ENCODE data around the gene STAT5A. TPM values are rescaled to one million over a fixed set of nuclear protein-coding genes. Genes with fewer than 3 reads are reported as not detected.

Gene STAT5A
- total RNA-seq, 4 donors from 2014 or later = 7.3 to 34.3 (median 14.0) TPM

GRCh38 chr17:42311240-42312034 is 23.1 kb downstream of the STAT5A start:
- Histone ChIP-seq H3K9me3 (no peaks in the 10 kb centered on the region), H3K27ac (peak overlapping the region; percentile 53 to 85 (median 83)), H3K4me1 (peaks cover 8 to 57% (median 13%) of the 10 kb centered on the region in 3 donors), H3K27me3 (no peaks in the 10 kb centered on the region), H3K36me3 (peaks cover 14 to 96% (median 21%) of the 10 kb centered on the region in 3 donors), H3K4me3 (peak overlapping the region in 1 of 4 donors; percentile 39)
- WGBS, 2 donors = 42 to 73% methylated on average over 13 to 18 of the region's 19 CpGs
- DNase-seq = no peak
- intact Hi-C loops (cut with DNase I) = no loop called here
- TF ChIP-seq, protein P1, sequence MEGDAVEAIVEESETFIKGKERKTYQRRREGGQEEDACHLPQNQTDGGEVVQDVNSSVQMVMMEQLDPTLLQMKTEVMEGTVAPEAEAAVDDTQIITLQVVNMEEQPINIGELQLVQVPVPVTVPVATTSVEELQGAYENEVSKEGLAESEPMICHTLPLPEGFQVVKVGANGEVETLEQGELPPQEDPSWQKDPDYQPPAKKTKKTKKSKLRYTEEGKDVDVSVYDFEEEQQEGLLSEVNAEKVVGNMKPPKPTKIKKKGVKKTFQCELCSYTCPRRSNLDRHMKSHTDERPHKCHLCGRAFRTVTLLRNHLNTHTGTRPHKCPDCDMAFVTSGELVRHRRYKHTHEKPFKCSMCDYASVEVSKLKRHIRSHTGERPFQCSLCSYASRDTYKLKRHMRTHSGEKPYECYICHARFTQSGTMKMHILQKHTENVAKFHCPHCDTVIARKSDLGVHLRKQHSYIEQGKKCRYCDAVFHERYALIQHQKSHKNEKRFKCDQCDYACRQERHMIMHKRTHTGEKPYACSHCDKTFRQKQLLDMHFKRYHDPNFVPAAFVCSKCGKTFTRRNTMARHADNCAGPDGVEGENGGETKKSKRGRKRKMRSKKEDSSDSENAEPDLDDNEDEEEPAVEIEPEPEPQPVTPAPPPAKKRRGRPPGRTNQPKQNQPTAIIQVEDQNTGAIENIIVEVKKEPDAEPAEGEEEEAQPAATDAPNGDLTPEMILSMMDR (IDR thresholded peaks at IDR 0.05) = no peak
- no peak for TF ChIP-seq POLR2A (IDR thresholded peaks at IDR 0.05)

GRCh38 chr17:42312035-42312284 is 23.7 kb downstream of the STAT5A start:
- 31 to 33% methylated on average over 1 to 2 of the region's 5 CpGs for WGBS, 2 donors
- no peak for DNase-seq
- H3K9me3 ChIP-seq = no peaks in the 10 kb centered on the region
- intact Hi-C loops (cut with DNase I) = no loop called here
- peak overlapping the region; percentile 53 to 85 (median 83) for H3K27ac ChIP-seq
- H3K27me3 ChIP-seq = no peaks in the 10 kb centered on the region
- H3K4me3 ChIP-seq = peak overlapping the region in 1 of 4 donors; percentile 39
- TF ChIP-seq POLR2A (IDR thresholded peaks at IDR 0.05) = no peak
- TF ChIP-seq, protein P1 (IDR thresholded peaks at IDR 0.05) = no peak
- peaks cover 8 to 57% (median 13%) of the 10 kb centered on the region in 3 donors for H3K4me1 ChIP-seq
- H3K36me3 ChIP-seq = peaks cover 19 to 96% (median 26%) of the 10 kb centered on the region in 3 donors

DNA sequence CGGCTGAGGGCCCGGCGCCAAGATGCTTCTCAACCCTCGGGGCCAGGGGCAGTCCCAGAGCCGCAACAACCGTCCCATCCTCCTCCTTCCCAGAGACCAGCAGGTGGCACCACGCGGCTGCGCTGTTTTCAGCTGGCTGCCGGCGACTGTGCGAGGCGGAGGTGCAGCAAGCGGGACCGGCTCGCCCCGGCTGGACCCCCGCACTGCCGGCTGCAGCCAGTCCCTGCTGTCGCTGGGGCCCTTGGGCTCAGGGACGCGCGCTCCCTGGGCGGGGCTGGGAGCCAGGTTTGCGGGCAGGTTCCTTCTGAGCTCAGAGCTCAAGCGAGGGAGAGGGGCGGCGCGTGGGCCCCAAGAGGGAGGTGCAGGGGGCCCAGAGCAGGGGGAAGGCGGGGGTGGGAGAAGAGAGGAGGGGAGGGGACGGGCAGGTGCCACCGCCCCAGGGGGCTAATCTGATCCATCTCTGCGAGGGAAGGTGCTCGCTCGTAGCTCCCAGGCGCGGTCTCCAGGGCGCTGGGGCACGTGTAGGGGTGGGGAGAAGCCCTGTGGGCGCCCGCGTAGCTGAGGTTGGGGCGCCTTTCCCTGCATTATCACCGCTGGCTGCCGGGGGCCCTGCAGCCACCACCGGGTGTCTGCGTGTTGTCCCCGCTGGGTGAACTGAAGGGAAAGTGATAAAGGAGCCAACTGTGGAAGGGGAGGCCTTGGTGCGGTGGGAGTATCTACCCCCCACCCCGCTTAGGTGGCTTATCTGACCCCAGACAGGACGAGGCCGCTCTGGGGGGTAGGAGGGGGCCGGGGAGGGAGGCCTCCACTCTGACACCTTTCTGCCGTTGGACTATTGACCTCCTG is 24.2 kb downstream of the STAT5A start:
- intact Hi-C loops (cut with DNase I) = no loop called here
- 30 to 59% methylated on average over 16 to 30 of the region's 54 CpGs for WGBS, 2 donors
- peaks cover 19 to 96% (median 26%) of the 10 kb centered on the region in 3 donors for H3K36me3 ChIP-seq
- no peaks in the 10 kb centered on the region for H3K9me3 ChIP-seq
- H3K27ac ChIP-seq = peak overlapping the region; percentile 35 to 85 (median 83)
- H3K4me1 ChIP-seq = peaks cover 8 to 57% (median 13%) of the 10 kb centered on the region in 3 donors
- peak overlapping the region in 3 of 4 donors; percentile 14 to 39 (median 26) for H3K4me3 ChIP-seq
- DNase-seq = no peak
- H3K27me3 ChIP-seq = no peaks in the 10 kb centered on the region
- TF ChIP-seq POLR2A (IDR thresholded peaks at IDR 0.05) = no peak
- TF ChIP-seq, protein P1 (IDR thresholded peaks at IDR 0.05) = peak; percentile 54 to 67 (median 60)

DNA sequence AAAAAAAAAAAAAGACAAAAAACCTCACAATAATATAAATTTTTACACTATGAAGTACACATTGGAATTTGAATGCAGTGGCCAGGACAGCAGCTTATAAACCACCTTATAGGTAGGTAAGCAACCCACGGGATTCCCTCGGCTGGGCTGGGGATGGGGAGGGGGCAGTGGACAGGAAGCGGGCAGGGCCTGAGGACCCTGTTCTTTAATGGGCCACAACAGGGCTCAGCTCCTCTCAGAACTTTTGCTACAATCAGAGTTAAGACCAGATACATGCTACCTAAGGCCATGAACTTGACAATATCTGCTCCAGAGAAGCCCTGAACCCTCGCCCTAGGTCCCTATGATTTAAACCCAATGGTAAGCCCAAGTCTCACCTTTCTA is 25.1 kb downstream of the STAT5A start:
- no peaks in the 10 kb centered on the region for H3K27me3 ChIP-seq
- peaks cover 19 to 96% (median 32%) of the 10 kb centered on the region in 3 donors for H3K36me3 ChIP-seq
- TF ChIP-seq POLR2A (IDR thresholded peaks at IDR 0.05) = no peak
- TF ChIP-seq, protein P1 (IDR thresholded peaks at IDR 0.05) = no peak
- peaks cover 8 to 57% (median 13%) of the 10 kb centered on the region in 3 donors for H3K4me1 ChIP-seq
- H3K9me3 ChIP-seq = no peaks in the 10 kb centered on the region
- H3K4me3 ChIP-seq = no peak overlapping the region
- intact Hi-C loops (cut with DNase I) = no loop called here
- peak overlapping the region in 2 of 4 donors; percentile 40 to 85 for H3K27ac ChIP-seq
- WGBS, 2 donors = 84 to 88% methylated on average over 4 of the region's 4 CpGs
- no peak for DNase-seq
